Measurements from ENCODE around the gene ABHD2.

The ABHD2 gene

GRCh38 chr15:89184886-89185526 is 96.8 kb downstream of the ABHD2 start:
- no peak overlapping the region for H3K4me3 ChIP-seq (ENCODE audit: low read depth, low read length)
- TF ChIP-seq CTCF (IDR thresholded peaks at IDR 0.05; ENCODE audit: borderline replicate concordance, insufficient read depth, low read depth, low read length), result no peak

GRCh38 chr15:89186803-89187202 is 98.5 kb downstream of the ABHD2 start:
- H3K4me3 ChIP-seq (ENCODE audit: low read depth, low read length), result no peak overlapping the region
- no peak for TF ChIP-seq CTCF (IDR thresholded peaks at IDR 0.05; ENCODE audit: borderline replicate concordance, insufficient read depth, low read depth, low read length)

- TF ChIP-seq CTCF (IDR thresholded peaks at IDR 0.05; ENCODE audit: borderline replicate concordance, insufficient read depth, low read depth, low read length), result no peak
- H3K4me3 ChIP-seq (ENCODE audit: low read depth, low read length), result no peak overlapping the region
Measured at GRCh38 chr15:89187301-89187985, 99.2 kb downstream of the ABHD2 start.

- H3K4me3 ChIP-seq (ENCODE audit: low read depth, low read length), result no peak overlapping the region
- no peak for TF ChIP-seq CTCF (IDR thresholded peaks at IDR 0.05; ENCODE audit: borderline replicate concordance, insufficient read depth, low read depth, low read length)
Measured at GRCh38 chr15:89187986-89188514, 99.8 kb downstream of the ABHD2 start.

- no peak overlapping the region for H3K4me3 ChIP-seq (ENCODE audit: low read depth, low read length)
- TF ChIP-seq CTCF (IDR thresholded peaks at IDR 0.05; ENCODE audit: borderline replicate concordance, insufficient read depth, low read depth, low read length), result no peak
Measured at GRCh38 chr15:89192136-89192535, 103.9 kb downstream of the ABHD2 start.

GRCh38 chr15:89192766-89193165 is 104.5 kb downstream of the ABHD2 start:
- TF ChIP-seq CTCF (IDR thresholded peaks at IDR 0.05; ENCODE audit: borderline replicate concordance, insufficient read depth, low read depth, low read length), result no peak
- H3K4me3 ChIP-seq (ENCODE audit: low read depth, low read length), result no peak overlapping the region

- no peak overlapping the region for H3K4me3 ChIP-seq (ENCODE audit: low read depth, low read length)
- TF ChIP-seq CTCF (IDR thresholded peaks at IDR 0.05; ENCODE audit: borderline replicate concordance, insufficient read depth, low read depth, low read length), result no peak
Measured at GRCh38 chr15:89194608-89195007, 106.4 kb downstream of the ABHD2 start.

Data from GM12875 (cell line).